CD4-positive, CD25-positive, alpha-beta regulatory T cell (primary cell): Measurements from ENCODE around the gene PRKCE. TPM values are rescaled to one million over a fixed set of nuclear protein-coding genes. Genes with fewer than 3 reads are reported as not detected.
A peak's percentile ranks its signal among the peaks of the same experiment; 100 is the strongest.

Experiments
- ATAC-seq, 2 donors: fragments of 150-1000 bp; cut with Tn5 transposase; one replicate each; pipeline ENCODE4 v1.10.0; 2021; ENCODE audit warnings: low read depth in 2 of 2, moderate number of reproducible peaks in 2 of 2, moderate library complexity in 1 of 2
- DNase-seq, 3 donors: peaks; one replicate each; pipeline versions ENCODE4 v3.0.0 to v3.0.0-alpha.2; 2012 to 2022; ENCODE audit warnings: mixed read lengths in 1 of 3
- H3K27ac ChIP-seq: one replicate; pipeline ENCODE4 v1.7.0; 2013; ENCODE audit warnings: mild to moderate bottlenecking, low read length; ENCODE audit not compliant: insufficient read depth, poor library complexity, severe bottlenecking
- H3K27me3 ChIP-seq: one replicate; pipeline ENCODE4 v1.7.0; 2013; ENCODE audit warnings: low read length; ENCODE audit not compliant: control insufficient read depth, insufficient read depth
- H3K36me3 ChIP-seq: one replicate; pipeline ENCODE4 v1.7.0; 2013; ENCODE audit warnings: mild to moderate bottlenecking, low read length, moderate library complexity; ENCODE audit not compliant: control insufficient read depth, insufficient read depth
- H3K4me1 ChIP-seq: 2 replicates; pipeline ENCODE4 v1.7.0; 2013; ENCODE audit warnings: mild to moderate bottlenecking, low read length; ENCODE audit not compliant: insufficient read depth, control insufficient read depth, poor library complexity, severe bottlenecking
- H3K4me3 ChIP-seq: one replicate; pipeline ENCODE4 v1.7.0; 2013; ENCODE audit warnings: low read depth, mild to moderate bottlenecking, low read length, moderate library complexity
- H3K9me3 ChIP-seq, 2 experiments: 1 replicate in 1 of 2; 2 replicates in 1 of 2; pipeline ENCODE4 v1.7.0; 2013; ENCODE audit warnings: low read length in 2 of 2, mild to moderate bottlenecking in 1 of 2, moderate library complexity in 1 of 2; ENCODE audit not compliant: control insufficient read depth in 2 of 2
- H3K27ac Mint-ChIP-seq, 3 donors: one replicate each; pipeline ENCODE4 v1.8.0; 2020 to 2022; ENCODE audit warnings: mild to moderate bottlenecking in 3 of 3, mixed read lengths in 3 of 3, moderate library complexity in 2 of 3
- H3K27me3 Mint-ChIP-seq: one replicate; pipeline ENCODE4 v1.8.0; 2022; ENCODE audit warnings: mild to moderate bottlenecking, mixed read lengths
- H3K36me3 Mint-ChIP-seq: one replicate; pipeline ENCODE4 v1.8.0; 2020; ENCODE audit warnings: mixed read lengths
- H3K4me1 Mint-ChIP-seq, 4 donors: one replicate each; pipeline ENCODE4 v1.8.0; 2020 to 2022; ENCODE audit warnings: mixed read lengths in 4 of 4, mild to moderate bottlenecking in 1 of 4
- H3K4me3 Mint-ChIP-seq, 4 donors: one replicate each; pipeline ENCODE4 v1.8.0; 2020 to 2022; ENCODE audit warnings: mild to moderate bottlenecking in 4 of 4, mixed read lengths in 4 of 4, moderate library complexity in 3 of 4
- H3K9me3 Mint-ChIP-seq, 7 donors: one replicate each; pipeline ENCODE4 v1.8.0; 2020 to 2022; ENCODE audit warnings: mixed read lengths in 7 of 7, mild to moderate bottlenecking in 3 of 7, moderate library complexity in 2 of 7
- polyA plus RNA-seq, 4 donors: library from polyadenylated mRNA; unstranded; fragments of 300-500 nt; fragmentation: Illumina TruSeq; gene quantifications; one replicate each; pipeline ENCODE4 v1.2.3, GENCODE V29; 2021
- total RNA-seq: library from RNA; stranded (reverse); gene quantifications from one replicate; pipeline ENCODE4 v1.2.3, GENCODE V29; 2022

Gene PRKCE
- total and polyA plus RNA-seq, 5 donors from 2014 or later: 0.78 to 16.5 (median 1.3) TPM

DNA sequence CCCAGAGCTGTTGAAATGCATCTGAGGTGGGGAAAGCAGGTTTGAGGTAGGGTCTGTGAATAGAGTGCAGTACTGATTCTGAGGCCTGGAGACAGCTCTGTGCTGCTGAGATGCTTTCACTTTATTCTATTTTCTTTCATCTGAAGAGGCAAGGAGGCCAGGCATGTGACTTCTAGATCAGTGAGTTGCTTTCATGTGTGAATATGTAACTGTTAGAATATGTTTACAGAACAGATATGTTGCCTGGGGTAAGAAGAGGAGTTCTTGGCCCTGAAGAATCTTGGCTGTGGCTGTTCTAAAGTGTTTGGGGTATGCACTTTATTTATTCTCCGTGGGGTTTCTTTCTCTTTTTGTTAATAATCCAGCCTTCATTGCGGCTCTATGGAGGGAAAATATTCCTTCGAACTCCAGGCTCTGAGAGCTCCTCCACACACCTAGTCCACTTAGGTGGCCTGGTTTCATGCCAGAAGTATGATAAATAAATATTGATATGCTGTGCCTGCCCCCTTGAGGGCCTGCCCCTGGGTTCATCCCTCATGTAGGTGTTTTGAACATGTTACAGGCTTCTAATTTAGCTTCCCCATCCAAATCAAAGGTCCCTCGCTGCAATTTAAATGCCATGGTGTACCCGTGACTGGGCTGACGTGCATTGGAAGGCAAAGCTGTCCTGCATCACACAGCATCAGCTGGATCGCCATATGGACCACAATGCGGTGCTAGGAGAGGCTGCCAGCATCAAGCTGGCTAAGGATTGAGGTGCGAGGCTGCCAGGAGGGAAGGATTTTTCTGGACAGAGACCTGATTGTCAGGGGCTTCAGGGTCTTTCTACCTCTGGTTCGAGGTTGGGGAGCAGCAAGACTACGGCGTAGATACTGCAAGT lies 102.9 kb downstream of the PRKCE start:
- H3K4me3 ChIP-seq: no peak overlapping the region
- DNase-seq (no peak), ATAC-seq (no peak)
- H3K9me3 Mint-ChIP-seq: peaks cover 0 to 2% (median 0%) of the 10 kb centered on the region in 7 donors
- H3K4me1 Mint-ChIP-seq: peaks cover 0 to 8% (median 1%) of the 10 kb centered on the region in 4 donors
- H3K36me3 ChIP-seq: no peaks in the 10 kb centered on the region
- no peaks in the 10 kb centered on the region for H3K9me3 ChIP-seq
- no peaks in the 10 kb centered on the region for H3K4me1 ChIP-seq
- H3K27ac Mint-ChIP-seq: peak overlapping the region in 1 of 3 donors; percentile 8
- no peak overlapping the region for H3K4me3 Mint-ChIP-seq
- H3K27me3 Mint-ChIP-seq: peaks cover 4% of the 10 kb centered on the region
- H3K27me3 ChIP-seq: no peaks in the 10 kb centered on the region
- no peaks in the 10 kb centered on the region for H3K36me3 Mint-ChIP-seq
- no peak overlapping the region for H3K27ac ChIP-seq

DNA sequence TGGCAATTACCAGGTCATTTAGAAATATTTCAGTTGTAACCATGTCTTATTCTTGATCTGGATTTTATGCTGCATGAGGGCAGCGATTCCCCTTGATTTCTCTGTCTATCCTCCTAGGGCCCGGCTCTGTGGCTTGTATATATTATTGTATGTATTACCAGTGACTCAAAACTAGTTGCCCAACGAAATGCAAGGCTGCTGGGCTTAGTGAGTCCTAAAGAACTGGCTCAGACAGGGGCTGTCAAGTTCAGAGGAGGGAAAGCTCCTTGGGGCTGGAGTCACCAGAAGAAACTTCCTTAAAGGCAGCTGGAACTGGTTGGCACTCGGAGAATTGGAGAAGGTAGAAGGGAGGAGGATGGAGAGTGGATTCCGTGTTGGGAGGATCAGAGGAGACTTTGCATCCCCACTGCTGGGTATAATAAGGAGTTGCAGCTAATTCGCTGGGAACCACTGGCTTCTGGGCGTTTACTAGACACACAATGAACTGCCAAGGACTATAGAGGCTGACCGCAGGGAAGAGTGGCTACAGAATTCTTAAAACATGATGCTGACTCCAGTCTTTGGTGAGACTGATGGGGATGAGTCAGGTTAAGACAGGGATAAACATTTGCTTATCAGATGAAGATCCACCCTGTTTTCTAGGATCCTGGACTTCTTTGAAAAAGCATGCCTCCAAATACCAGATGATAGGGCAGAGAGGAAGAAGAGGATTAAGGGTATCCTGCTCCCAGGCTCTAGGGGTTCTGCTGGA lies 104.3 kb downstream of the PRKCE start:
- H3K4me3 ChIP-seq: no peak overlapping the region
- no peaks in the 10 kb centered on the region for H3K4me1 ChIP-seq
- H3K9me3 ChIP-seq: no peaks in the 10 kb centered on the region
- H3K36me3 ChIP-seq: no peaks in the 10 kb centered on the region
- peaks cover 0 to 2% (median under 1%) of the 10 kb centered on the region in 4 donors for H3K4me1 Mint-ChIP-seq
- peaks cover 9% of the 10 kb centered on the region for H3K27me3 Mint-ChIP-seq
- DNase-seq: no peak
- no peaks in the 10 kb centered on the region for H3K27me3 ChIP-seq
- peak overlapping the region in 1 of 3 donors; percentile 18 for H3K27ac Mint-ChIP-seq
- no peak for ATAC-seq
- no peak overlapping the region for H3K4me3 Mint-ChIP-seq
- H3K27ac ChIP-seq: no peak overlapping the region
- H3K36me3 Mint-ChIP-seq: no peaks in the 10 kb centered on the region
- peaks cover 0 to 2% (median 0%) of the 10 kb centered on the region in 7 donors for H3K9me3 Mint-ChIP-seq

DNA sequence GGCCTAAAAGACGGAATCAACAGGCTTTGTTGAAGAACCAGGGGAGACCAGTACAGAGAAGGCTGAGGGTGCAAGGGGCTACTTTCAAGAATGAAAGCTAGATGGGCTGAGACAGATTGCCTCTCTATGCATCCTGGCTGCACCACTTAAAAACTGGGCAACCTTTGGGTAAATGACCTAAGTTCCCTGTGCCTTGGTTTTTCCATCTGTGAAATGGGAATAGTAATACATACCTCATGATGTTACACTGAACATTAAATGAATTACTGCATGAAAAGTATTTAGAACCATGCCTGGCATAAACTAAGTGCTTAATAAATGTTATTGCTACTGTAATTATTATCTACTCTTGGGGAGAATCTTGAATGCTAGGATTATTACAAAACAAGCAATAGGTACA lies 106.5 kb downstream of the PRKCE start:
- peaks cover 15% of the 10 kb centered on the region for H3K27me3 Mint-ChIP-seq
- no peak for ATAC-seq
- Histone ChIP-seq H3K4me3 (no peak overlapping the region), H3K36me3 (no peaks in the 10 kb centered on the region), H3K4me1 (no peaks in the 10 kb centered on the region), H3K9me3 (no peaks in the 10 kb centered on the region), H3K27ac (no peak overlapping the region), H3K27me3 (no peaks in the 10 kb centered on the region)
- H3K27ac Mint-ChIP-seq: no peak overlapping the region
- peaks cover 0 to 2% (median 0%) of the 10 kb centered on the region in 4 donors for H3K4me1 Mint-ChIP-seq
- H3K36me3 Mint-ChIP-seq: no peaks in the 10 kb centered on the region
- no peak for DNase-seq
- H3K4me3 Mint-ChIP-seq: no peak overlapping the region
- H3K9me3 Mint-ChIP-seq: no peaks in the 10 kb centered on the region

GRCh38 chr2:45759310-45759851 lies 107.9 kb downstream of the PRKCE start:
- H3K4me3 ChIP-seq: no peak overlapping the region
- no peak for DNase-seq
- H3K27ac ChIP-seq: no peak overlapping the region
- no peaks in the 10 kb centered on the region for H3K4me1 ChIP-seq
- Mint-ChIP-seq H3K4me3 (no peak overlapping the region), H3K27me3 (peaks cover 15% of the 10 kb centered on the region), H3K36me3 (no peaks in the 10 kb centered on the region), H3K9me3 (no peaks in the 10 kb centered on the region), H3K4me1 (peaks cover 0 to 2% (median 0%) of the 10 kb centered on the region in 4 donors), H3K27ac (no peak overlapping the region)
- H3K27me3 ChIP-seq: no peaks in the 10 kb centered on the region
- ATAC-seq: no peak
- no peaks in the 10 kb centered on the region for H3K9me3 ChIP-seq
- H3K36me3 ChIP-seq: no peaks in the 10 kb centered on the region

GRCh38 chr2:45761635-45762034 lies 110.2 kb downstream of the PRKCE start:
- no peaks in the 10 kb centered on the region for H3K9me3 ChIP-seq
- no peak for ATAC-seq
- Mint-ChIP-seq H3K36me3 (no peaks in the 10 kb centered on the region), H3K27me3 (peaks cover 15% of the 10 kb centered on the region), H3K4me3 (no peak overlapping the region), H3K9me3 (no peaks in the 10 kb centered on the region), H3K4me1 (peaks cover 0 to 2% (median 0%) of the 10 kb centered on the region in 4 donors), H3K27ac (no peak overlapping the region)
- no peaks in the 10 kb centered on the region for H3K27me3 ChIP-seq
- no peak for DNase-seq
- no peaks in the 10 kb centered on the region for H3K36me3 ChIP-seq
- no peaks in the 10 kb centered on the region for H3K4me1 ChIP-seq
- no peak overlapping the region for H3K4me3 ChIP-seq
- no peak overlapping the region for H3K27ac ChIP-seq

- Mint-ChIP-seq H3K4me3 (no peak overlapping the region), H3K9me3 (no peaks in the 10 kb centered on the region), H3K36me3 (no peaks in the 10 kb centered on the region), H3K27me3 (peaks cover 12% of the 10 kb centered on the region), H3K4me1 (peaks cover 0 to 2% (median 0%) of the 10 kb centered on the region in 4 donors), H3K27ac (no peak overlapping the region)
- no peak overlapping the region for H3K4me3 ChIP-seq
- DNase-seq (no peak), ATAC-seq (no peak)
- H3K36me3 ChIP-seq: no peaks in the 10 kb centered on the region
- no peaks in the 10 kb centered on the region for H3K4me1 ChIP-seq
- no peak overlapping the region for H3K27ac ChIP-seq
- H3K9me3 ChIP-seq: no peaks in the 10 kb centered on the region
- no peaks in the 10 kb centered on the region for H3K27me3 ChIP-seq
Measured at GRCh38 chr2:45763255-45763654, 111.8 kb downstream of the PRKCE start.

DNA sequence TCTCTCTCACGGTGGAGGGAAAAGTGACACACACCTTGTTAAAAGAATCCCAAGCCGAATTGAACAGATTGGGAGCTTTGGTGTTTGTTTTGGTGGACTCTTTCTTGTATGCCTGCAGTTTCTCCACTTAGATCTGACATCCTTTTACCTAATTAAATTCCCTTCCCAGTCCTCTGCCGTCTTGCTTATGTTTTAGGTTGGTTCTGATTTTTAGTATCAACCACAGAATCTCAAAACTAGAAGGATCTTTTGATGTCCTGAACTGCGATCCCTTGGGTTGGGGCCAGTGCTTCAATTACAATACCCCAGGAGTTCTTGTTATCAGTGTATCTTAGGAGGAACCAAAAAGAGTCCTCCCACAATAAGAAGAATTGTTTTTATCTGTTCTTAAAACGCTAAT lies 112.3 kb downstream of the PRKCE start:
- peaks cover 0 to 2% (median 0%) of the 10 kb centered on the region in 4 donors for H3K4me1 Mint-ChIP-seq
- no peaks in the 10 kb centered on the region for H3K4me1 ChIP-seq
- no peak overlapping the region for H3K27ac ChIP-seq
- no peak overlapping the region for H3K4me3 ChIP-seq
- H3K36me3 ChIP-seq: no peaks in the 10 kb centered on the region
- H3K4me3 Mint-ChIP-seq: no peak overlapping the region
- H3K9me3 Mint-ChIP-seq: no peaks in the 10 kb centered on the region
- ATAC-seq: no peak
- no peaks in the 10 kb centered on the region for H3K27me3 ChIP-seq
- H3K36me3 Mint-ChIP-seq: no peaks in the 10 kb centered on the region
- no peak overlapping the region for H3K27ac Mint-ChIP-seq
- no peak for DNase-seq
- no peaks in the 10 kb centered on the region for H3K9me3 ChIP-seq
- peaks cover 10% of the 10 kb centered on the region for H3K27me3 Mint-ChIP-seq
